ENCODE results near the gene TTC28. TPM values are rescaled to one million over a fixed set of nuclear protein-coding genes. Genes with fewer than 3 reads are reported as not detected.
"Not testable (repeated sequence)": the region's sequence is repeated elsewhere in the genome, so short reads cannot be mapped to it uniquely, and the experiment has no call there.

Gene TTC28
- total RNA-seq, 1 experiment from 2014 or later = 11.2 TPM

GRCh38 chr22:28478564-28478963 is 201.1 kb downstream of the TTC28 start:
- no peak overlapping the region for H3K4me2 ChIP-seq (ENCODE audit: low read depth, low read length, poor library complexity, severe bottlenecking)
- 0 out of 2 replicates have a peak, but pooled peaks cover 7% of the 10 kb centered on the region for H4K20me1 ChIP-seq (ENCODE audit: insufficient read depth, low read depth, low read length)
- H2AFZ ChIP-seq (ENCODE audit: low read length) = no peak overlapping the region
- H3K9me2 ChIP-seq (replicated peaks; ENCODE audit: insufficient read depth, low read length) = no peaks in the 10 kb centered on the region
- no peak overlapping the region for H3K27ac ChIP-seq (ENCODE audit: low read length)
- no peak overlapping the region for H3K4me3 ChIP-seq (ENCODE audit: low read length)
- no peak overlapping the region for H3K9ac ChIP-seq (ENCODE audit: low read length)
- no peak for DNase-seq
- no peaks in the 10 kb centered on the region for H3K4me1 ChIP-seq (ENCODE audit: low read length)
- H3K9me3 ChIP-seq (ENCODE audit: low read length) = no peaks in the 10 kb centered on the region
- H3K27me3 ChIP-seq (ENCODE audit: low read length) = no peaks in the 10 kb centered on the region
- H3K36me3 ChIP-seq (ENCODE audit: insufficient read depth, low read length) = no peaks in the 10 kb centered on the region
- H3K79me2 ChIP-seq (ENCODE audit: low read length) = no peaks in the 10 kb centered on the region

DNA sequence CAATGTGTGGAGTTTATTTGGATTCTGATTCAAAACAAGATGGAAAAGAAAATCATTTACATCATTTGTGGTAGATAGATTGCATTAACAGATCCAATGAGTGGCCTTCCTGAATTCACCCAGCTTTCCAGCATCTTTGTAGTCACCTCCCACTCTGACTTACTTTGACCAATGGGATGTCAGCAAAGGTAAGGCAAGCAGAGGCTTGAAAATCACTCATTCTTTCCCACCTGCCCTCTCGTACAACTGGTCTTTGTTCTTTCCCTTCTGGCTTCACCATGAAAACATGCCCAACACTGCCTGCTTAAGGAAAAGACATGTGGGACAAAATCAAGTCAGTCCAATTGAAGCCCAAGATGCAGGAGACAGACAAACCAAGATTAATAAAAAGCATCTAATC is 202.1 kb downstream of the TTC28 start:
- Histone ChIP-seq H2AFZ (ENCODE audit: low read length) (no peak overlapping the region), H3K4me3 (ENCODE audit: low read length) (no peak overlapping the region), H3K9ac (ENCODE audit: low read length) (no peak overlapping the region), H3K9me3 (ENCODE audit: low read length) (no peaks in the 10 kb centered on the region), H3K9me2 (replicated peaks; ENCODE audit: insufficient read depth, low read length) (no peaks in the 10 kb centered on the region), H3K4me1 (ENCODE audit: low read length) (no peaks in the 10 kb centered on the region), H3K27me3 (ENCODE audit: low read length) (no peaks in the 10 kb centered on the region), H4K20me1 (ENCODE audit: insufficient read depth, low read depth, low read length) (0 out of 2 replicates have a peak, but pooled peaks cover 11% of the 10 kb centered on the region), H3K27ac (ENCODE audit: low read length) (no peak overlapping the region), H3K79me2 (ENCODE audit: low read length) (no peaks in the 10 kb centered on the region), H3K36me3 (ENCODE audit: insufficient read depth, low read length) (no peaks in the 10 kb centered on the region), H3K4me2 (ENCODE audit: low read depth, low read length, poor library complexity, severe bottlenecking) (no peak overlapping the region)
- DNase-seq = no peak

DNA sequence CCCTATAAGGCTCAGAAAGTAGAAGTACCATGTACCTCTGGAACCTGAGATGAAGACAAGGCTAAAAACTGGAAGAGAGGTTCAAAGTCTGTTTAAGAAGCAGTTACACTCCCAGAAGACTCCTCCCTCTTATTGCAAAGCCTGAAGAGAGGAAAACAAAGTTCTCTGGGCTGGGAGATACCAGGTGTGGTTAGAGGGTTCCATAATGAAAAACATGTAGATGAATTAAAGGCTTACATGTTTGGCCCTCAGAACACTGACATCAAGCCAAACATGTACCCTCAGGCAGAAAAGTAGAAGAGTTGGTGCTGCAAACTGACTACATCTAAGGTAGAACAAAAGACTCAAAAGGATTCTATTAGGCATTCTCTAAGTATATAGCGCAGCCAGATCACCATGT is 205.3 kb downstream of the TTC28 start:
- Histone ChIP-seq H3K9ac (ENCODE audit: low read length) (no peak overlapping the region), H3K36me3 (ENCODE audit: insufficient read depth, low read length) (no peaks in the 10 kb centered on the region), H3K79me2 (ENCODE audit: low read length) (no peaks in the 10 kb centered on the region), H3K9me3 (ENCODE audit: low read length) (no peaks in the 10 kb centered on the region), H3K4me3 (ENCODE audit: low read length) (no peak overlapping the region), H3K27me3 (ENCODE audit: low read length) (no peaks in the 10 kb centered on the region), H3K9me2 (replicated peaks; ENCODE audit: insufficient read depth, low read length) (no peaks in the 10 kb centered on the region), H3K27ac (ENCODE audit: low read length) (no peak overlapping the region), H3K4me1 (ENCODE audit: low read length) (no peaks in the 10 kb centered on the region), H4K20me1 (ENCODE audit: insufficient read depth, low read depth, low read length) (peaks cover 11% of the 10 kb centered on the region; the same call in 1 of the 2 replicates), H3K4me2 (ENCODE audit: low read depth, low read length, poor library complexity, severe bottlenecking) (no peak overlapping the region), H2AFZ (ENCODE audit: low read length) (no peak overlapping the region)
- no peak for DNase-seq

GRCh38 chr22:28473258-28473657 is 206.4 kb downstream of the TTC28 start:
- Histone ChIP-seq H3K4me3 (ENCODE audit: low read length) (no peak overlapping the region), H3K27me3 (ENCODE audit: low read length) (no peaks in the 10 kb centered on the region), H3K4me2 (ENCODE audit: low read depth, low read length, poor library complexity, severe bottlenecking) (no peak overlapping the region), H3K9ac (ENCODE audit: low read length) (no peak overlapping the region), H3K27ac (ENCODE audit: low read length) (no peak overlapping the region), H3K4me1 (ENCODE audit: low read length) (no peaks in the 10 kb centered on the region), H3K79me2 (ENCODE audit: low read length) (no peaks in the 10 kb centered on the region), H3K9me3 (ENCODE audit: low read length) (no peaks in the 10 kb centered on the region), H2AFZ (ENCODE audit: low read length) (no peak overlapping the region), H3K9me2 (replicated peaks; ENCODE audit: insufficient read depth, low read length) (no peaks in the 10 kb centered on the region), H3K36me3 (ENCODE audit: insufficient read depth, low read length) (no peaks in the 10 kb centered on the region), H4K20me1 (ENCODE audit: insufficient read depth, low read depth, low read length) (peaks cover 14% of the 10 kb centered on the region; the same call in 1 of the 2 replicates)
- no peak for DNase-seq

- not testable (repeated sequence) for H3K79me2 ChIP-seq (ENCODE audit: low read length); H3K4me1 ChIP-seq (ENCODE audit: low read length); H4K20me1 ChIP-seq (ENCODE audit: insufficient read depth, low read depth, low read length); H3K9ac ChIP-seq (ENCODE audit: low read length); DNase-seq; H3K4me3 ChIP-seq (ENCODE audit: low read length); H3K9me3 ChIP-seq (ENCODE audit: low read length); H3K4me2 ChIP-seq (ENCODE audit: low read depth, low read length, poor library complexity, severe bottlenecking); H3K36me3 ChIP-seq (ENCODE audit: insufficient read depth, low read length); H3K27me3 ChIP-seq (ENCODE audit: low read length); H3K9me2 ChIP-seq (replicated peaks; ENCODE audit: insufficient read depth, low read length); H3K27ac ChIP-seq (ENCODE audit: low read length); H2AFZ ChIP-seq (ENCODE audit: low read length)
Measured at GRCh38 chr22:28467055-28467454, 212.6 kb downstream of the TTC28 start.

DNA sequence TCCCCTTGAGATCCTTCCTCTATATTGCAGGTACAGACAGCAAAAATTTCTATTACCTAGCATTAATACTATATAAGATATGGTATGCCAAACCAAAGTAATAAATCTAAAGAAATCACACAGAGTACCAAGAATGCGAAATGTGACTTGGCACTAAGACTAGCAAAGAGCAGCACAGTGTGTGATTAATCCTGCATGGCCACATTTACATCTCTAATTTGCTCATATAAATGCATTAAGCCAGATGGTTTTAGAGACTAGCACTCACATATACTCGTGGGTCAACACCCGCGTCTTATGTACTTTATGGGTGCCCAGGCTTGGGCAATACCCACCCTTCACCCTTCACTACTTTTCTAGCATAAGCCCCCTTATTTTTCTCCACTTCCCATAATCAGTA is 213.2 kb downstream of the TTC28 start:
- H3K79me2 ChIP-seq (ENCODE audit: low read length) = no peaks in the 10 kb centered on the region
- H3K9me3 ChIP-seq (ENCODE audit: low read length) = no peaks in the 10 kb centered on the region
- no peak for DNase-seq
- peaks cover 6% of the 10 kb centered on the region; the same call in 1 of the 2 replicates for H4K20me1 ChIP-seq (ENCODE audit: insufficient read depth, low read depth, low read length)
- H3K9me2 ChIP-seq (replicated peaks; ENCODE audit: insufficient read depth, low read length) = no peaks in the 10 kb centered on the region
- no peaks in the 10 kb centered on the region for H3K36me3 ChIP-seq (ENCODE audit: insufficient read depth, low read length)
- H3K4me2 ChIP-seq (ENCODE audit: low read depth, low read length, poor library complexity, severe bottlenecking) = no peak overlapping the region
- H3K27ac ChIP-seq (ENCODE audit: low read length) = no peak overlapping the region
- no peak overlapping the region for H3K4me3 ChIP-seq (ENCODE audit: low read length)
- H2AFZ ChIP-seq (ENCODE audit: low read length) = no peak overlapping the region
- H3K4me1 ChIP-seq (ENCODE audit: low read length) = no peaks in the 10 kb centered on the region
- no peak overlapping the region for H3K9ac ChIP-seq (ENCODE audit: low read length)
- no peaks in the 10 kb centered on the region for H3K27me3 ChIP-seq (ENCODE audit: low read length)

- no peaks in the 10 kb centered on the region for H3K36me3 ChIP-seq (ENCODE audit: insufficient read depth, low read length)
- no peak overlapping the region for H3K9ac ChIP-seq (ENCODE audit: low read length)
- H3K4me3 ChIP-seq (ENCODE audit: low read length) = no peak overlapping the region
- no peaks in the 10 kb centered on the region for H3K79me2 ChIP-seq (ENCODE audit: low read length)
- H3K9me3 ChIP-seq (ENCODE audit: low read length) = no peaks in the 10 kb centered on the region
- H3K27ac ChIP-seq (ENCODE audit: low read length) = no peak overlapping the region
- DNase-seq = no peak
- no peaks in the 10 kb centered on the region for H3K9me2 ChIP-seq (replicated peaks; ENCODE audit: insufficient read depth, low read length)
- H3K27me3 ChIP-seq (ENCODE audit: low read length) = no peaks in the 10 kb centered on the region
- 0 out of 2 replicates have a peak, but pooled peaks cover 6% of the 10 kb centered on the region for H4K20me1 ChIP-seq (ENCODE audit: insufficient read depth, low read depth, low read length)
- H3K4me2 ChIP-seq (ENCODE audit: low read depth, low read length, poor library complexity, severe bottlenecking) = no peak overlapping the region
- no peaks in the 10 kb centered on the region for H3K4me1 ChIP-seq (ENCODE audit: low read length)
- H2AFZ ChIP-seq (ENCODE audit: low read length) = no peak overlapping the region
Measured at GRCh38 chr22:28465841-28466240, 213.8 kb downstream of the TTC28 start.

DNA sequence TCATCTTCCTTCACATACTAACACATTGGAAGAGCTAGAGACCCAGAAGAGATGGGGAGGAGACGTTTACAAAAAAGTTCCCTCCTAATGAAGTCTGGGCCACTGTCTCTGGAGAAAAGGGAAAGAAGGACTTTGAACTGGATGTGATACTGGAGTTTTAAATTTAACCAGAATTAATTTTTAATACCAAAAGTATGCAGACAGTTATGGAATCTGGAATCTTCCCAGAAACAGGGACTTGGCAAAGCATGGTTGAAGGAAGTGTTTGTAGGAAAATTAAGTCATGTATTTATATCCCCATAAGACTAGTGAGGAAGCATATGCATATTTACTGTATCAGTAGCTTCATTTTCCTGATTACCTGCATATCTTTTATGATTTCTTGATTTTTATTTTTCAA is 215.5 kb downstream of the TTC28 start:
- H4K20me1 ChIP-seq (ENCODE audit: insufficient read depth, low read depth, low read length) = 0 out of 2 replicates have a peak, but pooled peaks cover 6% of the 10 kb centered on the region
- no peak for DNase-seq
- H3K27me3 ChIP-seq (ENCODE audit: low read length) = no peaks in the 10 kb centered on the region
- no peak overlapping the region for H2AFZ ChIP-seq (ENCODE audit: low read length)
- no peaks in the 10 kb centered on the region for H3K9me3 ChIP-seq (ENCODE audit: low read length)
- no peaks in the 10 kb centered on the region for H3K9me2 ChIP-seq (replicated peaks; ENCODE audit: insufficient read depth, low read length)
- no peaks in the 10 kb centered on the region for H3K4me1 ChIP-seq (ENCODE audit: low read length)
- no peak overlapping the region for H3K9ac ChIP-seq (ENCODE audit: low read length)
- H3K36me3 ChIP-seq (ENCODE audit: insufficient read depth, low read length) = no peaks in the 10 kb centered on the region
- H3K79me2 ChIP-seq (ENCODE audit: low read length) = no peaks in the 10 kb centered on the region
- H3K4me3 ChIP-seq (ENCODE audit: low read length) = no peak overlapping the region
- no peak overlapping the region for H3K4me2 ChIP-seq (ENCODE audit: low read depth, low read length, poor library complexity, severe bottlenecking)
- H3K27ac ChIP-seq (ENCODE audit: low read length) = no peak overlapping the region

- H3K27me3 ChIP-seq (ENCODE audit: low read length); H4K20me1 ChIP-seq (ENCODE audit: insufficient read depth, low read depth, low read length); H3K4me1 ChIP-seq (ENCODE audit: low read length); H3K9me2 ChIP-seq (replicated peaks; ENCODE audit: insufficient read depth, low read length); H3K27ac ChIP-seq (ENCODE audit: low read length); H3K4me3 ChIP-seq (ENCODE audit: low read length); H3K36me3 ChIP-seq (ENCODE audit: insufficient read depth, low read length); H3K4me2 ChIP-seq (ENCODE audit: low read depth, low read length, poor library complexity, severe bottlenecking); H3K79me2 ChIP-seq (ENCODE audit: low read length); H3K9ac ChIP-seq (ENCODE audit: low read length); H3K9me3 ChIP-seq (ENCODE audit: low read length); DNase-seq; H2AFZ ChIP-seq (ENCODE audit: low read length): not testable (repeated sequence)
Measured at GRCh38 chr22:28463408-28463807, 216.2 kb downstream of the TTC28 start.
